ENCODE measurements around the gene SOX5. TPM values are rescaled to one million over a fixed set of nuclear protein-coding genes. Genes with fewer than 3 reads are reported as not detected.

The SOX5 gene
- total RNA-seq, 1 experiment from 2014 or later: 0.52 TPM

GRCh38 chr12:23909551-23909950 lies 39.9 kb downstream of the SOX5 start:
- CTCF ChIA-PET: no interaction called here
- Histone ChIP-seq H3K27me3 (ENCODE audit: insufficient read depth, low read length) (no peaks in the 10 kb centered on the region), H3K4me2 (ENCODE audit: low read length) (no peak overlapping the region), H3K4me1 (ENCODE audit: control insufficient read depth in 1 of 2, insufficient read depth in 2 of 2, low read length in 2 of 2) (no peaks in the 10 kb centered on the region), H3K4me3 (replicated peaks in 1 of 2; ENCODE audit: low read depth in 1 of 2, low read length in 2 of 2) (no peak overlapping the region), H4K20me1 (ENCODE audit: insufficient read depth) (no peaks in the 10 kb centered on the region), H3K27ac (ENCODE audit: low read depth, low read length) (no peak overlapping the region), H3K9ac (ENCODE audit: low read length) (no peak overlapping the region), H3K79me2 (ENCODE audit: insufficient read depth, low read length) (no peaks in the 10 kb centered on the region), H3K9me2 (ENCODE audit: insufficient read depth) (no peaks in the 10 kb centered on the region), H2AFZ (ENCODE audit: low read depth, low read length, poor library complexity, severe bottlenecking) (no peak overlapping the region), H3K9me3 (ENCODE audit: control insufficient read depth in 1 of 2, insufficient read depth in 1 of 2, low read depth in 1 of 2, low read length in 2 of 2) (peaks cover 13 to 18% of the 10 kb centered on the region in 2 experiments; a peak in 3 of 4 replicates), H3K36me3 (ENCODE audit: control insufficient read depth in 1 of 2, insufficient read depth in 2 of 2, low read length in 2 of 2) (no peaks in the 10 kb centered on the region)
- POLR2A ChIA-PET: no interaction called here
- TF ChIP-seq RAD21 (IDR thresholded peaks at IDR 0.05; ENCODE audit: low read depth): no peak
- no peak for TF ChIP-seq ZFX (IDR thresholded peaks at IDR 0.05)
- TF ChIP-seq ATF3 (IDR thresholded peaks at IDR 0.05): no peak
- no peak for TF ChIP-seq ZNF274 (IDR thresholded peaks at IDR 0.05; ENCODE audit: low read depth, low read length)
- no peak for TF ChIP-seq SRF (IDR thresholded peaks at IDR 0.05; ENCODE audit: low read depth)
- TF ChIP-seq EZH2 (IDR thresholded peaks at IDR 0.05): no peak
- no peak for TF ChIP-seq MAX (IDR thresholded peaks at IDR 0.05)
- no peak for TF ChIP-seq EZH2phosphoT487 (IDR thresholded peaks at IDR 0.05; ENCODE audit: borderline replicate concordance)
- no peak for TF ChIP-seq POLR2A (IDR thresholded peaks at IDR 0.05; ENCODE audit: borderline replicate concordance, extremely low read depth, insufficient read depth, insufficient read length)
- TF ChIP-seq POLR2AphosphoS5 (IDR thresholded peaks at IDR 0.05; ENCODE audit: low read depth, low read length): no peak
- TF ChIP-seq SIN3A (IDR thresholded peaks at IDR 0.05; ENCODE audit: low read depth): no peak
- DNase-seq (ENCODE audit: low read depth, low spot score) (no peak), ATAC-seq (no peak)
- intact Hi-C loops (cut with micrococcal nuclease): no loop called here
- RAD21 ChIA-PET (ENCODE audit: low non-redundant PET in 1 of 2, low total read pairs in 2 of 2, uncharacterized antibody in 2 of 2, unreplicated experiment in 2 of 2): no interaction called here
- no TSS peak for BruUV-seq (replicated peaks)

DNA sequence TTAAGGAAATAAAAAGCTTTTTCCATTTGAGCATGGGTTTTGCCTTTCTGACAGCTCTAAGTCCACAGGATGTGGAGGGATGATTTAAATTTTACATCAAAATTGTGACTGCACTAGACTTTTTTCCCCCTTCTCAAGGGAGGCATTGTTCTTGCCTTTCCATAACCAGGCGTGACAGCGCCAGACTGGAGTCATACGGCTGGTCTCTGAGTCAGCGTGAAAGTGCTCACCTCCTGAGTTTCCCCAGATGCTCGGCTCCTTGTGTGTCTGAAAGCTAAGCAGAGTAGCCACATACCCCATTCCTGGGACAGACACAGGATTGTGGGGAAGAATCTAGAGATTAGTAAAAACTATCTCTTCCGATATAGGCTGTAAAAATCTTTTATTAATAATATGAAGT lies 43.1 kb downstream of the SOX5 start:
- Histone ChIP-seq H3K9me3 (ENCODE audit: control insufficient read depth in 1 of 2, insufficient read depth in 1 of 2, low read depth in 1 of 2, low read length in 2 of 2) (peaks cover 9 to 15% of the 10 kb centered on the region in 2 experiments; a peak in 3 of 4 replicates), H3K4me1 (ENCODE audit: control insufficient read depth in 1 of 2, insufficient read depth in 2 of 2, low read length in 2 of 2) (no peaks in the 10 kb centered on the region), H3K9me2 (ENCODE audit: insufficient read depth) (no peaks in the 10 kb centered on the region), H3K4me3 (replicated peaks in 1 of 2; ENCODE audit: low read depth in 1 of 2, low read length in 2 of 2) (no peak overlapping the region), H3K9ac (ENCODE audit: low read length) (no peak overlapping the region), H2AFZ (ENCODE audit: low read depth, low read length, poor library complexity, severe bottlenecking) (no peak overlapping the region), H3K79me2 (ENCODE audit: insufficient read depth, low read length) (no peaks in the 10 kb centered on the region), H3K27me3 (ENCODE audit: insufficient read depth, low read length) (no peaks in the 10 kb centered on the region), H3K36me3 (ENCODE audit: control insufficient read depth in 1 of 2, insufficient read depth in 2 of 2, low read length in 2 of 2) (no peaks in the 10 kb centered on the region), H4K20me1 (ENCODE audit: insufficient read depth) (no peaks in the 10 kb centered on the region), H3K4me2 (ENCODE audit: low read length) (no peak overlapping the region), H3K27ac (ENCODE audit: low read depth, low read length) (no peak overlapping the region)
- ATAC-seq (no peak), DNase-seq (ENCODE audit: low read depth, low spot score) (no peak)
- intact Hi-C loops (cut with micrococcal nuclease): no loop called here
- ChIA-PET RAD21 (ENCODE audit: low non-redundant PET in 1 of 2, low total read pairs in 2 of 2, uncharacterized antibody in 2 of 2, unreplicated experiment in 2 of 2) (no interaction called here), CTCF (no interaction called here), POLR2A (no interaction called here)
- no TSS peak for BruUV-seq (replicated peaks)
- no peak for TF ChIP-seq CEBPB (IDR thresholded peaks at IDR 0.05; ENCODE audit: low read depth)
- TF ChIP-seq ATF3 (IDR thresholded peaks at IDR 0.05): no peak
- no peak for TF ChIP-seq POLR2A (IDR thresholded peaks at IDR 0.05; ENCODE audit: borderline replicate concordance, extremely low read depth, insufficient read depth, insufficient read length)
